Suprapubic skin (tissue), 4 donors: ENCODE measurements around the gene CANT1. TPM values are rescaled to one million over a fixed set of nuclear protein-coding genes. Genes with fewer than 3 reads are reported as not detected.
A peak's percentile ranks its signal among the peaks of the same experiment; 100 is the strongest.

ENCODE experiments used
- DNase-seq, 2 donors: peaks; one replicate each; pipeline ENCODE4 v3.0.0-alpha.2; 2019; ENCODE audit warnings: low spot score in 2 of 2
- H3K27ac ChIP-seq: fragments of 200-600 bp; sonication (generic); one replicate; pipeline ENCODE4 v1.5.1; 2019
- H3K27me3 ChIP-seq: fragments of 200-600 bp; sonication (generic); one replicate; pipeline ENCODE4 v1.5.1; 2019
- H3K36me3 ChIP-seq: fragments of 200-600 bp; sonication (generic); one replicate; pipeline ENCODE4 v1.5.1; 2019
- H3K4me1 ChIP-seq: fragments of 200-600 bp; sonication (generic); one replicate; pipeline ENCODE4 v1.5.1; 2019
- H3K4me3 ChIP-seq: fragments of 200-600 bp; sonication (generic); one replicate; pipeline ENCODE4 v1.5.1; 2019; ENCODE audit warnings: mild to moderate bottlenecking
- H3K9me3 ChIP-seq: fragments of 200-600 bp; sonication (generic); one replicate; pipeline ENCODE4 v1.5.1; 2019
- EP300 ChIP-seq: sonication (generic); formaldehyde crosslinking; IDR thresholded peaks from one replicate; pipeline ENCODE4 v1.6.1; 2017; ENCODE audit warnings: antibody characterized with exemption
- POLR2A ChIP-seq, 2 donors: fragments of 450-650 bp; IDR thresholded peaks; one replicate each; pipeline ENCODE4 v1.6.1; 2017; ENCODE audit warnings: antibody characterized with exemption in 2 of 2, mild to moderate bottlenecking in 2 of 2, moderate library complexity in 2 of 2
- POLR2AphosphoS5 ChIP-seq, 3 donors: sonication (generic); formaldehyde crosslinking; IDR thresholded peaks; one replicate each; pipeline ENCODE4 v1.6.1; 2017; ENCODE audit warnings: antibody characterized with exemption in 3 of 3
- WGBS: methylation state at CpG from one replicate; pipeline ENCODE4 v1.1.5; 2018; 5-methylcytosine and 5-hydroxymethylcytosine counted together
- total RNA-seq, 4 donors: library from RNA; depleted of rRNA; stranded (reverse); fragments of >200 nt; gene quantifications; one replicate each; pipeline ENCODE4 v1.1.0, GENCODE V29; 2016
- TF ChIP-seq, protein P1 (sequence below), 2 donors: fragments of 200-600 bp in 1 of 2; fragments of 450-650 bp in 1 of 2; sonication (generic) in 1 of 2; IDR thresholded peaks; one replicate each; pipeline ENCODE4 v1.5.1; 2016 to 2019; ENCODE audit warnings: antibody characterized with exemption in 2 of 2, mild to moderate bottlenecking in 1 of 2, moderate library complexity in 1 of 2

Gene CANT1
- total RNA-seq, 4 donors from 2014 or later = 21.8 to 37.4 (median 30.1) TPM

DNA sequence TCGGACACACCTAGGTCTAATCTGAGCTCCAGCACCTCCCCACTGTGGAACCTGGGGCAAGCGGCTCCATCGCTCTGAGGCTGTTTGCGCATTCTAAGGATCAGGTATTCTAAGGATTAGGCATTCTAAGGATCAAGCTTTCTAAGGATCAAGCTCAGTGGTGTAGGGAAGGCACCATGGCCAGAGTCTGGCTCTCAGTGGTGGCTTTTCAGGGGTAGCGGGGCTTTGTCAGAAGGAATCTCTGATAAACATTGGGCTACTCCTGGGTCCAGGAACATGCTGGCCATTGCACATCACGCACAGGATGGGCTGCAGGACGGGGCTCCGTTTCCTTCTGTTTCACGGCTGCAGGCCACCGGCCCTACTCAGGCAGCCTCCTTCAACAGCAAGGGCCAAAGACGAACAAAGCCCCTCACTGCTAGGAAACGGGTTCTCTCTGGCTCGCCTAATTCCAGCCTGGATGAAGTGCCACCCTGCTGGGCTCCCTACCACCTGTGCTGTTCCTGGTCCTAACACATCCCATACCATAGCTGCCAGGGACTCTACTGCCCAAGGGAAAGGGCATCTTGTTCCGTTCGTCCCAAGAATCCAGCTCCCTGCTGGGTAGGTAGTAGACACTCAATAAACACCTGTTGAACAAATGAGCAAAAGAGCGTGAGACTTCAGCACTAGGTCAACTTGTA is 19.9 kb upstream of the CANT1 start:
- Histone ChIP-seq H3K4me1 (peaks cover 91% of the 10 kb centered on the region), H3K9me3 (no peaks in the 10 kb centered on the region), H3K27me3 (peaks cover 14% of the 10 kb centered on the region), H3K27ac (peak overlapping the region; percentile 6), H3K4me3 (no peak overlapping the region), H3K36me3 (no peaks in the 10 kb centered on the region)
- peak in 1 of 2 donors; percentile 60 for DNase-seq
- 75% methylated on average over 15 of the region's 16 CpGs for WGBS
- TF ChIP-seq, protein P1, sequence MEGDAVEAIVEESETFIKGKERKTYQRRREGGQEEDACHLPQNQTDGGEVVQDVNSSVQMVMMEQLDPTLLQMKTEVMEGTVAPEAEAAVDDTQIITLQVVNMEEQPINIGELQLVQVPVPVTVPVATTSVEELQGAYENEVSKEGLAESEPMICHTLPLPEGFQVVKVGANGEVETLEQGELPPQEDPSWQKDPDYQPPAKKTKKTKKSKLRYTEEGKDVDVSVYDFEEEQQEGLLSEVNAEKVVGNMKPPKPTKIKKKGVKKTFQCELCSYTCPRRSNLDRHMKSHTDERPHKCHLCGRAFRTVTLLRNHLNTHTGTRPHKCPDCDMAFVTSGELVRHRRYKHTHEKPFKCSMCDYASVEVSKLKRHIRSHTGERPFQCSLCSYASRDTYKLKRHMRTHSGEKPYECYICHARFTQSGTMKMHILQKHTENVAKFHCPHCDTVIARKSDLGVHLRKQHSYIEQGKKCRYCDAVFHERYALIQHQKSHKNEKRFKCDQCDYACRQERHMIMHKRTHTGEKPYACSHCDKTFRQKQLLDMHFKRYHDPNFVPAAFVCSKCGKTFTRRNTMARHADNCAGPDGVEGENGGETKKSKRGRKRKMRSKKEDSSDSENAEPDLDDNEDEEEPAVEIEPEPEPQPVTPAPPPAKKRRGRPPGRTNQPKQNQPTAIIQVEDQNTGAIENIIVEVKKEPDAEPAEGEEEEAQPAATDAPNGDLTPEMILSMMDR (IDR thresholded peaks at IDR 0.05) = no peak
- no peak for TF ChIP-seq POLR2AphosphoS5 (IDR thresholded peaks at IDR 0.05)
- TF ChIP-seq POLR2A (IDR thresholded peaks at IDR 0.05) = no peak
- no peak for TF ChIP-seq EP300

DNA sequence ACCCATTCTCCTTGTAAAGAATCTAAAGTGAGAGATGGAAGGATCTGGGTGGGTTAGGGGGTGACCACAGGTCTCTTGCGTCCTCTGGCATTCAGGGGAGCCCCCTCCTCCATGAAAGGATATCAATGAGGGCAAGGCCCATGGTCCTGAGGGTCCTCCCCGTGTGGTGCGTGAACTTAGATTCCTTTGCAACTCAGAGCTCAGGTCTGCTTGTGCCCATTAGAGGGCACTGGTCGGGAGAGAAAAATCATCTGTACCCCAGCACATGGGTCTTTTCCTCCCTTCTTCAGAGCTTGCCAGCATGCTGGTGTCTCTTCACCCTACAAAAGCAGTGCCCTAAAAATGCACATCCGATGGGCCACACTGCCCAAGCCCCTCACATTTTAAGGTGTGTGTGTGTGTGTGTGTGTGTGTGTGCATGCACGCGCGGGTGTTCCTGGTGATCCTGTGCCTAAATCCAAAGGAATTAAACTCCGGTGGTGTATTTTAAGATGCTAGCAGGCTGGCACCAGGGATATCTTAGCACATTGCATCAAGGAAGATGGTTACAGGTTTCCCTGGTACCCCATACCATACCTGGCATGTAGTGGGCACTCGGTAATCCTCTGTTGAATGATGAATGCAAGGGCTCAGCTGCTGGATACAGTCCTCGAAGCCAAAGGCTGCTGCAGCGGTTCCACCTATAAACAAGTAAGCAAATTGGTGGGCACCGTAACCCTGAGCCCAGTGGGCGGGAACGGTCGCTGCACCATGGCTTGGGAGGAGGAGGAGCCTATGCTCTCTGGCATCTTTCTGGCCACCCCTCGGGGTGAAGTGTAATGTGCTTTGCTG is 19.1 kb upstream of the CANT1 start:
- H3K27me3 ChIP-seq = peaks cover 21% of the 10 kb centered on the region
- DNase-seq = peak in 1 of 2 donors; percentile 49
- peaks cover 91% of the 10 kb centered on the region for H3K4me1 ChIP-seq
- peak overlapping the region; percentile 33 for H3K27ac ChIP-seq
- WGBS = 70% methylated on average over 12 of the region's 17 CpGs
- TF ChIP-seq, protein P1 (IDR thresholded peaks at IDR 0.05) = no peak
- TF ChIP-seq POLR2A (IDR thresholded peaks at IDR 0.05) (no peak), POLR2AphosphoS5 (IDR thresholded peaks at IDR 0.05) (no peak), EP300 (no peak)
- H3K9me3 ChIP-seq = no peaks in the 10 kb centered on the region
- no peaks in the 10 kb centered on the region for H3K36me3 ChIP-seq
- no peak overlapping the region for H3K4me3 ChIP-seq

DNA sequence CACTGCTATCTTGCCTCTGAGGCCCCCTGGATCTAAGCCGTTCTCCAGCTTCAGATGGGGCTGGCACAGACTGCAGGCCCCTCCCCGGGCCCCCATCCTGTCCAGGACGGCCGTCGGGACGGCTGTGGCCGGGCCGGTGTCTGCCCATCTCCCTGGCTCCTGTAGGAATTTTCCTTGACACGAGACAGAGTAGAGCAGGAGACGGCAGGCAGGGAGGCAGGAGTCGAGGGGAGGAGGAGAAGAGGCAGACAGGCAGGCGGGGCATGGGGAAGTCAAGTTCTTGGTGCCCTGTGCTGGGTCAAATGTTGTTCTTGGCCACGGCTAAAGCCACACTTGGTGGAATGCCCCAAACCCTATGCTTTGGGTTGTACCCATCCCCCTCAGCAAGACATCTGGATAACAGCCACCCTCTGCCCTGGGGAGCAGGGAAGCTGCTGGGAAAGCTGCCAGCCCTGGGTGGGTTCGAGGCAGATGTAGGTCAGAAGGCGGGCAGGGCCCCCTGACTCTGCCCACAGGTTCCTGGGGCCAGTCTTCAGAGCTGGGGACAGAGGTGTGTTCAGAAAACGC is 18.4 kb upstream of the CANT1 start:
- peak; percentile 60 to 71 for DNase-seq
- TF ChIP-seq, protein P1 (IDR thresholded peaks at IDR 0.05) = no peak
- TF ChIP-seq POLR2A (IDR thresholded peaks at IDR 0.05) = no peak
- no peak for TF ChIP-seq EP300
- no peak for TF ChIP-seq POLR2AphosphoS5 (IDR thresholded peaks at IDR 0.05)
- 13% methylated on average over 6 of the region's 16 CpGs for WGBS
- peaks cover 23% of the 10 kb centered on the region for H3K27me3 ChIP-seq
- no peaks in the 10 kb centered on the region for H3K9me3 ChIP-seq
- H3K36me3 ChIP-seq = no peaks in the 10 kb centered on the region
- peak overlapping the region; percentile 78 for H3K4me3 ChIP-seq
- H3K27ac ChIP-seq = peak overlapping the region; percentile 84
- peaks cover 91% of the 10 kb centered on the region for H3K4me1 ChIP-seq

DNA sequence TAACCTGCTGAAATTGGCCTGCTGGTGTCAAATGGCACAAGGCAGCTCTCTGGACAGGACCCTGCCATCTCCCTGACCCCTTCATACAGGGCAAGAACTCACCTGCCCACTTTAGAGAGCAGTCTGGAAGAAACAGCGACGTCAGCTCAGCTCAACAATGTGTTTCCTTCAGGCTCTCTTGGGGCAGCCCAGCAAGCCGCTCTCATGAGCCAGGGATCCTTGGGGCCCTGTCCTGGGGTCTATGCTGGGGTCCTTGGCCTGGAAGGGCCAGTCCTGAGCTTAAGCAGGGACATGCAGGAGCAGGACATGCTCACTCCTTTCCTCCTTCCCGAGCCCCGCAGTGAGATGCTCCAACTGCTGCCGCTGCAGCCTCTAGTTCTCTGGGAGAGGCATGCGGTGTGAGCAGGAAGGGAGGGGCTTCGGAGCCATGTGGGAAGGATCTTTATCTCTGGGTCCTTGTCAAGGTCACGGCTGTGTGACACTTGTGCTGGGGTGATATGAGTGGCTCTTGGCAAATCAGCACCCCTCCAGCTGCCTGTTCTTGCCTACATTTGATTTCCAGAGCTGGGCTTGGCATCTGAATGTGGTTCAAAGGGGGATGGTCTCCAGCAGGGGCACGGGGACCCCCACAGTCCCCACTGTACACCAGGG is 17.8 kb upstream of the CANT1 start:
- TF ChIP-seq POLR2A (IDR thresholded peaks at IDR 0.05) = no peak
- no peak for TF ChIP-seq EP300
- TF ChIP-seq, protein P1 (IDR thresholded peaks at IDR 0.05) = no peak
- no peak for TF ChIP-seq POLR2AphosphoS5 (IDR thresholded peaks at IDR 0.05)
- Histone ChIP-seq H3K4me1 (peaks cover 91% of the 10 kb centered on the region), H3K27me3 (peaks cover 23% of the 10 kb centered on the region), H3K9me3 (no peaks in the 10 kb centered on the region), H3K4me3 (peak overlapping the region; percentile 78), H3K36me3 (no peaks in the 10 kb centered on the region), H3K27ac (peak overlapping the region; percentile 84)
- WGBS = 28% methylated on average over 2 of the region's 10 CpGs
- DNase-seq = peak; percentile 66 to 74
